ENCODE results near the gene DGKI. TPM values are rescaled to one million over a fixed set of nuclear protein-coding genes. Genes with fewer than 3 reads are reported as not detected.

The DGKI gene
- total RNA-seq, 1 donor from 2014 or later = 5.5 TPM

DNA sequence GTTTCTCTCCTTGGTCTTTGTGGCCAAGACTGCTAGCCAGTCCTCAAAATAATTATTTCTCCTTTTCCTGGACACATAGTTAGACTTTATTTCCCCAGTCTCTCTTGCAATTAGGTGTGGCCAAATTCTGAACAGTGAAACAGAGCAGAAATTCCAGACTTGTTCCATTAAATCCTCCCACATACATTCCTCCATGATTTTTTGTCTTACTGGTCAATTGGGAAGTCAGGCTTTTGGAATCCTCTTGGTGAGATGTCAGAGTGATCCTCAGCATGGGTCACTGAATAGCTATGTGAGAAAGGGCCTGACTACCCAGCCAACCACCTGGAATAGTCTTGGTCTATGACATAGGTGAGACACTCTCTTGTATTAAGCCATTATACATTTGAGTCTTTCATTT lies 164.2 kb downstream of the DGKI start:
- H3K9me3 Mint-ChIP-seq = no peaks in the 10 kb centered on the region
- H4K20me1 ChIP-seq (ENCODE audit: low read depth) = no peaks in the 10 kb centered on the region
- no peaks in the 10 kb centered on the region for H3K27me3 Mint-ChIP-seq (ENCODE audit: insufficient read depth, low read depth)
- TF ChIP-seq, protein P1, sequence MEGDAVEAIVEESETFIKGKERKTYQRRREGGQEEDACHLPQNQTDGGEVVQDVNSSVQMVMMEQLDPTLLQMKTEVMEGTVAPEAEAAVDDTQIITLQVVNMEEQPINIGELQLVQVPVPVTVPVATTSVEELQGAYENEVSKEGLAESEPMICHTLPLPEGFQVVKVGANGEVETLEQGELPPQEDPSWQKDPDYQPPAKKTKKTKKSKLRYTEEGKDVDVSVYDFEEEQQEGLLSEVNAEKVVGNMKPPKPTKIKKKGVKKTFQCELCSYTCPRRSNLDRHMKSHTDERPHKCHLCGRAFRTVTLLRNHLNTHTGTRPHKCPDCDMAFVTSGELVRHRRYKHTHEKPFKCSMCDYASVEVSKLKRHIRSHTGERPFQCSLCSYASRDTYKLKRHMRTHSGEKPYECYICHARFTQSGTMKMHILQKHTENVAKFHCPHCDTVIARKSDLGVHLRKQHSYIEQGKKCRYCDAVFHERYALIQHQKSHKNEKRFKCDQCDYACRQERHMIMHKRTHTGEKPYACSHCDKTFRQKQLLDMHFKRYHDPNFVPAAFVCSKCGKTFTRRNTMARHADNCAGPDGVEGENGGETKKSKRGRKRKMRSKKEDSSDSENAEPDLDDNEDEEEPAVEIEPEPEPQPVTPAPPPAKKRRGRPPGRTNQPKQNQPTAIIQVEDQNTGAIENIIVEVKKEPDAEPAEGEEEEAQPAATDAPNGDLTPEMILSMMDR (IDR thresholded peaks at IDR 0.05) = no peak
- TF ChIP-seq EZH2 (IDR thresholded peaks at IDR 0.05) (no peak), EZH2phosphoT487 (IDR thresholded peaks at IDR 0.05) (no peak)
- H3K4me1 Mint-ChIP-seq = peaks cover 4% of the 10 kb centered on the region
- H3K36me3 ChIP-seq = no peaks in the 10 kb centered on the region
- H3K4me3 Mint-ChIP-seq = no peak overlapping the region
- H3K79me2 ChIP-seq (ENCODE audit: low read depth) = no peaks in the 10 kb centered on the region
- no peaks in the 10 kb centered on the region for H3K9me3 ChIP-seq (ENCODE audit: low read depth)
- no peak for DNase-seq (ENCODE audit: low spot score)
- H3K36me3 Mint-ChIP-seq = no peaks in the 10 kb centered on the region
- no peaks in the 10 kb centered on the region for H3K27me3 ChIP-seq
- H3K4me2 ChIP-seq = no peak overlapping the region
- no peaks in the 10 kb centered on the region for H3F3A ChIP-seq (ENCODE audit: low read depth)
- H3K27ac ChIP-seq = no peak overlapping the region
- H2AFZ ChIP-seq (replicated peaks) = no peak overlapping the region
- no peak overlapping the region for H3K27ac Mint-ChIP-seq
- no peak overlapping the region for H3K4me3 ChIP-seq
- no peak overlapping the region for H3K9ac ChIP-seq
- peaks cover 3% of the 10 kb centered on the region for H3K4me1 ChIP-seq

DNA sequence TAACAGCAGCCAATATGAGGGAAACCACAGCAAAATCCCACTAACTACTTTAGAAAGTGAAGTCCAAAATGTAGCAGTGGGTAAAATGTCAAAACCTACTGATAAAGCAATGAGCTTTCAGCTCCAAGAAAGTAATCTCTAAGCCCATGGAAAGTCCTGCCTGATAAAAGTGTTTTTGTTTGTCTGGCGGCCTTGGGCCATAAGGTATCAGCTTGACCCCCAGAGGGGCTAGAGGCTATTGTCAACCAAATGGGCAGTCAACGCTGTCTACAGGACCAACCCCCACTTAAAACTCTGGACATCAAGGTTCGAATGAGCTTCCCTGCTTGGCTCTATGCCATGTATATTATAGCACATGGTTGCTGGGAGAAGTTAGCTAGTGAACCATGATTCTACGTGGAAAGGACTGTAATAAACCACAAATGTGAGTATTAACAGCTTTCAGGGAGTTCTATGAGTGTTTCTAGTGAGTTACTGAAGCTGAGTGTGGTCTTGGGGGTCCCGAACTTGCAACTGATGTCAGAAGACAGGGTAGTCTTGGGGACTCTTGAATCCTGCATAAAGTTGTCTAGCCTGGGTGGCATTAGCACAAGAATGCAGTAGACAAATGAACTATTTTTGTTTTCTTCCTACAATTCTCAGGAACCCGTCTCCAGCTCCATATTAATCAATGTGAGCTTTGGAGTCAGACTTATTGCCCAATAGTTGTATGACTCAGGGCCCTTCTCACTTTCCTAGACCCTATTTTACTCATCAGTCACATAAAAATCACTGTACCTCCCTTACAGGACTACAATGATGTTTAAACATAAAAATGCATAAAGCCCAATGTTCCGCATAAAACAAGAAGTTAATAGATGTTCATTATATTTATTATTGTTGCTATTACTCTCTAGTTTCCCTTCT lies 164.9 kb downstream of the DGKI start:
- Histone ChIP-seq H3K79me2 (ENCODE audit: low read depth) (no peaks in the 10 kb centered on the region), H3K9me3 (ENCODE audit: low read depth) (no peaks in the 10 kb centered on the region), H3K27me3 (no peaks in the 10 kb centered on the region), H3F3A (ENCODE audit: low read depth) (no peaks in the 10 kb centered on the region), H3K4me2 (no peak overlapping the region), H3K27ac (no peak overlapping the region), H2AFZ (replicated peaks) (no peak overlapping the region), H4K20me1 (ENCODE audit: low read depth) (no peaks in the 10 kb centered on the region), H3K9ac (no peak overlapping the region), H3K4me1 (peaks cover 3% of the 10 kb centered on the region), H3K36me3 (no peaks in the 10 kb centered on the region), H3K4me3 (no peak overlapping the region)
- Mint-ChIP-seq H3K27me3 (ENCODE audit: insufficient read depth, low read depth) (no peaks in the 10 kb centered on the region), H3K4me1 (peaks cover 4% of the 10 kb centered on the region), H3K4me3 (no peak overlapping the region), H3K9me3 (no peaks in the 10 kb centered on the region), H3K36me3 (no peaks in the 10 kb centered on the region), H3K27ac (no peak overlapping the region)
- no peak for TF ChIP-seq EZH2 (IDR thresholded peaks at IDR 0.05)
- TF ChIP-seq EZH2phosphoT487 (IDR thresholded peaks at IDR 0.05) = no peak
- no peak for DNase-seq (ENCODE audit: low spot score)

DNA sequence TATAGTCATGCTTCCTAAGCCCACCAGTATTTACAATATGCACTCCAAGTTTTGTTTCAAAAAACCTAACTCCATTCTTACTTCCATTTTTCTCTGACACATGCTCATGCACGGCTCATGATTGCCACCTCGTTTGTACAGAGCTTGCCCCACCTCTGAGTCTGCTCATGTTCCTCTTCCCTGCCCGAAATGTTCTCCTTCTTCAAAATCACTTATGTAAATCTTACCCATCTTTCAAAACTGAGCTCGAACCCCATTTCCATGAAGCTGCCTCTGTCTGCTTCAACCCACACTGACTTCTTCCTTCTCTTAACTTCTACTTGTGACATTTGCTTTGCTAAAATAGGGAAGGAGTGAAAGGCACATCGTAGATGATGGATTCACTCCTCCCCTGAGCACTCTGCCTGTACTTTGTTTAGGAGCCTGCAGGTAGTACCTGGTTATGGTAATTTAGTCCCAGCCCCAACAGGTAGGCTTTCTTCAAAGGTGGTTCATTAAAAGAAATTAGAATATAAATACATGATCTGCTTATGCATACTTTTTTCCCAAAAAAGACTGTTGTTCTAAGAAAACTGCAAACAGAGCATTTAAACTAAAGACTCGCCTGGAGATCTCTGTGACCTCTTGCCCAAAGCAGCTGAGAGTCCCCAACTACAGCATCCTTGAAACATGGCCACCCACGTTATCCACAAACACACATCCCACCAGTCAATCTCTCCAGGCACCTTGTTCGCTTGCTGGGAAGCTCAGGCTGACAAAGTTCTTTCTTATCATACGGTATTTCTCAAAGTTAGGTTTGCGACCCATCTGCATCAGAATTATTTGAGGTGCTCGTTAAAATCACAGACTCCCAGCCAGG lies 172.0 kb downstream of the DGKI start:
- no peak for DNase-seq (ENCODE audit: low spot score)
- Histone ChIP-seq H3K9me3 (ENCODE audit: low read depth) (no peaks in the 10 kb centered on the region), H3K27ac (no peak overlapping the region), H3K4me1 (no peaks in the 10 kb centered on the region), H3K36me3 (no peaks in the 10 kb centered on the region), H3K9ac (no peak overlapping the region), H3F3A (ENCODE audit: low read depth) (no peaks in the 10 kb centered on the region), H2AFZ (replicated peaks) (no peak overlapping the region), H4K20me1 (ENCODE audit: low read depth) (no peaks in the 10 kb centered on the region), H3K4me3 (no peak overlapping the region), H3K4me2 (no peak overlapping the region), H3K27me3 (no peaks in the 10 kb centered on the region), H3K79me2 (ENCODE audit: low read depth) (no peaks in the 10 kb centered on the region)
- H3K36me3 Mint-ChIP-seq = no peaks in the 10 kb centered on the region
- no peak for TF ChIP-seq EZH2 (IDR thresholded peaks at IDR 0.05)
- TF ChIP-seq, protein P1 (IDR thresholded peaks at IDR 0.05) = no peak
- no peak for TF ChIP-seq EZH2phosphoT487 (IDR thresholded peaks at IDR 0.05)
- H3K27me3 Mint-ChIP-seq (ENCODE audit: insufficient read depth, low read depth) = peaks cover 2% of the 10 kb centered on the region
- no peak overlapping the region for H3K27ac Mint-ChIP-seq
- no peaks in the 10 kb centered on the region for H3K9me3 Mint-ChIP-seq
- no peak overlapping the region for H3K4me3 Mint-ChIP-seq
- no peaks in the 10 kb centered on the region for H3K4me1 Mint-ChIP-seq

All from neural progenitor cell (in vitro differentiated cells).